OCI-LY3 (cell line): ENCODE results near the gene ADTRP.

Experiments
- EZH2phosphoT487 ChIP-seq: fragments of 200-600 bp; shearing (Covaris generic); IDR thresholded peaks from 2 replicates; pipeline ENCODE4 v1.6.1; 2018; ENCODE audit warnings: antibody characterized with exemption, mixed run types, low read depth
- TF ChIP-seq, protein P1 (sequence below): fragments of 200-600, 300-600 bp; sonication (generic); IDR thresholded peaks from 2 replicates; pipeline ENCODE4 v1.5.1; 2014; ENCODE audit warnings: antibody characterized with exemption, low read length, low read depth

DNA sequence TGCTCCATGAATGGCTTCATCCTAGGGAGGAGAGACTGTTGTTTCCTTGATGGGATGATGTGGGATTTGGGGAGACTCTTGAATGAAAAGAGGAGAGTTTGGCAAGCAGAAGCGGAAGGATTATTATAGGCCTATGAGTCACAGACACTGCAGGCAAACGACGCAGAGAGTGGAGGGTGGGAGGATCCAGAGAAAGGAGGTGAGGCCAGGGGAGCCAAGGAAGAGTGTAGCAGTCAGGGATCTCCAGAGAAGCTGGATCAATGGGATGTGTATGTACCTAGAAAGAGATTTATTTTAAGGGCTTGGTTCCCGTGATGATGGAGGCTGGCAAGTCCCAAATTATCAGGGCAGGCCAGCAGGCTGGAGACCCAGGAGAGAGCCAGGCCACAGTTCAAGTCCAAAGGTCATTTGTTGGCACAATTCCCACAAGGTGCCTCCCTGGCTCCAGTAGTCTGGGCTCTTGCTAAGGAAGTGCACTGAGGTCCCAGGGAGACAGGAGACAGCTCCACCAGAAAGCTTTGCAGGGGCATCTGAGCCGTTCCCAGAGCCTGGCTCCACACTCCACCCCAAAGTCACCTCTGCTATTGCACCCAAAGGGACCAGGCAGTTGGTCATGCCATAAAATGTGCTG is 76.0 kb downstream of the ADTRP start:
- TF ChIP-seq, protein P1, sequence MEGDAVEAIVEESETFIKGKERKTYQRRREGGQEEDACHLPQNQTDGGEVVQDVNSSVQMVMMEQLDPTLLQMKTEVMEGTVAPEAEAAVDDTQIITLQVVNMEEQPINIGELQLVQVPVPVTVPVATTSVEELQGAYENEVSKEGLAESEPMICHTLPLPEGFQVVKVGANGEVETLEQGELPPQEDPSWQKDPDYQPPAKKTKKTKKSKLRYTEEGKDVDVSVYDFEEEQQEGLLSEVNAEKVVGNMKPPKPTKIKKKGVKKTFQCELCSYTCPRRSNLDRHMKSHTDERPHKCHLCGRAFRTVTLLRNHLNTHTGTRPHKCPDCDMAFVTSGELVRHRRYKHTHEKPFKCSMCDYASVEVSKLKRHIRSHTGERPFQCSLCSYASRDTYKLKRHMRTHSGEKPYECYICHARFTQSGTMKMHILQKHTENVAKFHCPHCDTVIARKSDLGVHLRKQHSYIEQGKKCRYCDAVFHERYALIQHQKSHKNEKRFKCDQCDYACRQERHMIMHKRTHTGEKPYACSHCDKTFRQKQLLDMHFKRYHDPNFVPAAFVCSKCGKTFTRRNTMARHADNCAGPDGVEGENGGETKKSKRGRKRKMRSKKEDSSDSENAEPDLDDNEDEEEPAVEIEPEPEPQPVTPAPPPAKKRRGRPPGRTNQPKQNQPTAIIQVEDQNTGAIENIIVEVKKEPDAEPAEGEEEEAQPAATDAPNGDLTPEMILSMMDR, result no peak
- no peak for TF ChIP-seq EZH2phosphoT487
